ENCODE measurements around the gene GRIN3B. TPM values are rescaled to one million over a fixed set of nuclear protein-coding genes. Genes with fewer than 3 reads are reported as not detected.
A peak's percentile ranks its signal among the peaks of the same experiment; 100 is the strongest.

The GRIN3B gene
- total and polyA plus RNA-seq, 10 of the 15 experiments (the other 5 are each of a cell fraction or from before 2014, with no cell fraction given), result 0.15 TPM; not detected in 9

GRCh38 chr19:954672-955494, 45.3 kb upstream of the GRIN3B start (continued):
- TF ChIP-seq, protein P1, sequence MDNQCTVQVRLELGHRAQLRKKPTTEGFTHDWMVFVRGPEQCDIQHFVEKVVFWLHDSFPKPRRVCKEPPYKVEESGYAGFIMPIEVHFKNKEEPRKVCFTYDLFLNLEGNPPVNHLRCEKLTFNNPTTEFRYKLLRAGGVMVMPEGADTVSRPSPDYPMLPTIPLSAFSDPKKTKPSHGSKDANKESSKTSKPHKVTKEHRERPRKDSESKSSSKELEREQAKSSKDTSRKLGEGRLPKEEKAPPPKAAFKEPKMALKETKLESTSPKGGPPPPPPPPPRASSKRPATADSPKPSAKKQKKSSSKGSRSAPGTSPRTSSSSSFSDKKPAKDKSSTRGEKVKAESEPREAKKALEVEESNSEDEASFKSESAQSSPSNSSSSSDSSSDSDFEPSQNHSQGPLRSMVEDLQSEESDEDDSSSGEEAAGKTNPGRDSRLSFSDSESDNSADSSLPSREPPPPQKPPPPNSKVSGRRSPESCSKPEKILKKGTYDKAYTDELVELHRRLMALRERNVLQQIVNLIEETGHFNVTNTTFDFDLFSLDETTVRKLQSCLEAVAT (IDR thresholded peaks at IDR 0.05), result peak; percentile 98
- TF ChIP-seq CHD1 (IDR thresholded peaks at IDR 0.05; ENCODE audit: low read depth, low read length) (no peak), GABPA (IDR thresholded peaks at IDR 0.05; ENCODE audit: low read depth) (no peak), LARP7 (IDR thresholded peaks at IDR 0.05) (peak; percentile 25), FOXM1 (IDR thresholded peaks at IDR 0.05; ENCODE audit: low read depth, low read length) (peak; percentile 74; the same call in 1 of the 2 replicates), ZNF384 (IDR thresholded peaks at IDR 0.05; ENCODE audit: borderline replicate concordance, low read depth, low read length) (no peak), RUNX3 (IDR thresholded peaks at IDR 0.05; ENCODE audit: low read length) (peak; percentile 95), PML (IDR thresholded peaks at IDR 0.05; ENCODE audit: low read length) (0 out of 2 replicates have a peak, but pooled peaks have one; percentile 65), MTA2 (IDR thresholded peaks at IDR 0.05; ENCODE audit: low read depth) (peak; percentile 90), MEF2B (IDR thresholded peaks at IDR 0.05; ENCODE audit: partially characterized antibody, poor library complexity, severe bottlenecking) (peak; percentile 95), ZNF207 (IDR thresholded peaks at IDR 0.05; ENCODE audit: borderline replicate concordance) (peak; percentile 78; the same call in 1 of the 2 replicates), RAD21 (IDR thresholded peaks at IDR 0.05; ENCODE audit: insufficient read depth, low read depth, low read length) (no peak), PBX3 (IDR thresholded peaks at IDR 0.05; ENCODE audit: insufficient replicate concordance, low read depth, low read length) (no peak), RFX5 (IDR thresholded peaks at IDR 0.05; ENCODE audit: low read depth, low read length) (no peak), CEBPB (IDR thresholded peaks at IDR 0.05; ENCODE audit: borderline replicate concordance in 1 of 2, low read depth in 2 of 2, low read length in 2 of 2) (no peak), SREBF2 (IDR thresholded peaks at IDR 0.05; ENCODE audit: low read length) (no peak), BMI1 (IDR thresholded peaks at IDR 0.05; ENCODE audit: borderline replicate concordance) (peak; percentile 60; the same call in 1 of the 2 replicates), ASH2L (IDR thresholded peaks at IDR 0.05; ENCODE audit: borderline replicate concordance, low read depth) (no peak), MYC (IDR thresholded peaks at IDR 0.05; ENCODE audit: insufficient read depth, insufficient read length, insufficient replicate concordance, low read length, severe bottlenecking) (no peak)
- TF ChIP-seq, protein P2, sequence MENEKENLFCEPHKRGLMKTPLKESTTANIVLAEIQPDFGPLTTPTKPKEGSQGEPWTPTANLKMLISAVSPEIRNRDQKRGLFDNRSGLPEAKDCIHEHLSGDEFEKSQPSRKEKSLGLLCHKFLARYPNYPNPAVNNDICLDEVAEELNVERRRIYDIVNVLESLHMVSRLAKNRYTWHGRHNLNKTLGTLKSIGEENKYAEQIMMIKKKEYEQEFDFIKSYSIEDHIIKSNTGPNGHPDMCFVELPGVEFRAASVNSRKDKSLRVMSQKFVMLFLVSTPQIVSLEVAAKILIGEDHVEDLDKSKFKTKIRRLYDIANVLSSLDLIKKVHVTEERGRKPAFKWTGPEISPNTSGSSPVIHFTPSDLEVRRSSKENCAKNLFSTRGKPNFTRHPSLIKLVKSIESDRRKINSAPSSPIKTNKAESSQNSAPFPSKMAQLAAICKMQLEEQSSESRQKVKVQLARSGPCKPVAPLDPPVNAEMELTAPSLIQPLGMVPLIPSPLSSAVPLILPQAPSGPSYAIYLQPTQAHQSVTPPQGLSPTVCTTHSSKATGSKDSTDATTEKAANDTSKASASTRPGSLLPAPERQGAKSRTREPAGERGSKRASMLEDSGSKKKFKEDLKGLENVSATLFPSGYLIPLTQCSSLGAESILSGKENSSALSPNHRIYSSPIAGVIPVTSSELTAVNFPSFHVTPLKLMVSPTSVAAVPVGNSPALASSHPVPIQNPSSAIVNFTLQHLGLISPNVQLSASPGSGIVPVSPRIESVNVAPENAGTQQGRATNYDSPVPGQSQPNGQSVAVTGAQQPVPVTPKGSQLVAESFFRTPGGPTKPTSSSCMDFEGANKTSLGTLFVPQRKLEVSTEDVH (IDR thresholded peaks at IDR 0.05; ENCODE audit: low read depth, partially characterized antibody), result no peak
- TF ChIP-seq, protein P3, sequence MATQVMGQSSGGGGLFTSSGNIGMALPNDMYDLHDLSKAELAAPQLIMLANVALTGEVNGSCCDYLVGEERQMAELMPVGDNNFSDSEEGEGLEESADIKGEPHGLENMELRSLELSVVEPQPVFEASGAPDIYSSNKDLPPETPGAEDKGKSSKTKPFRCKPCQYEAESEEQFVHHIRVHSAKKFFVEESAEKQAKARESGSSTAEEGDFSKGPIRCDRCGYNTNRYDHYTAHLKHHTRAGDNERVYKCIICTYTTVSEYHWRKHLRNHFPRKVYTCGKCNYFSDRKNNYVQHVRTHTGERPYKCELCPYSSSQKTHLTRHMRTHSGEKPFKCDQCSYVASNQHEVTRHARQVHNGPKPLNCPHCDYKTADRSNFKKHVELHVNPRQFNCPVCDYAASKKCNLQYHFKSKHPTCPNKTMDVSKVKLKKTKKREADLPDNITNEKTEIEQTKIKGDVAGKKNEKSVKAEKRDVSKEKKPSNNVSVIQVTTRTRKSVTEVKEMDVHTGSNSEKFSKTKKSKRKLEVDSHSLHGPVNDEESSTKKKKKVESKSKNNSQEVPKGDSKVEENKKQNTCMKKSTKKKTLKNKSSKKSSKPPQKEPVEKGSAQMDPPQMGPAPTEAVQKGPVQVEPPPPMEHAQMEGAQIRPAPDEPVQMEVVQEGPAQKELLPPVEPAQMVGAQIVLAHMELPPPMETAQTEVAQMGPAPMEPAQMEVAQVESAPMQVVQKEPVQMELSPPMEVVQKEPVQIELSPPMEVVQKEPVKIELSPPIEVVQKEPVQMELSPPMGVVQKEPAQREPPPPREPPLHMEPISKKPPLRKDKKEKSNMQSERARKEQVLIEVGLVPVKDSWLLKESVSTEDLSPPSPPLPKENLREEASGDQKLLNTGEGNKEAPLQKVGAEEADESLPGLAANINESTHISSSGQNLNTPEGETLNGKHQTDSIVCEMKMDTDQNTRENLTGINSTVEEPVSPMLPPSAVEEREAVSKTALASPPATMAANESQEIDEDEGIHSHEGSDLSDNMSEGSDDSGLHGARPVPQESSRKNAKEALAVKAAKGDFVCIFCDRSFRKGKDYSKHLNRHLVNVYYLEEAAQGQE (IDR thresholded peaks at IDR 0.05; ENCODE audit: low read depth, low read length), result no peak

Measured in GM12878 (cell line).